ENCODE measurements around the gene RMDN2. TPM values are rescaled to one million over a fixed set of nuclear protein-coding genes. Genes with fewer than 3 reads are reported as not detected.

The RMDN2 gene
- total and polyA plus RNA-seq, 9 of the 15 experiments (the other 6 are each of a cell fraction or from before 2014, with no cell fraction given) = 1.5 to 4.3 (median 2.3) TPM

DNA sequence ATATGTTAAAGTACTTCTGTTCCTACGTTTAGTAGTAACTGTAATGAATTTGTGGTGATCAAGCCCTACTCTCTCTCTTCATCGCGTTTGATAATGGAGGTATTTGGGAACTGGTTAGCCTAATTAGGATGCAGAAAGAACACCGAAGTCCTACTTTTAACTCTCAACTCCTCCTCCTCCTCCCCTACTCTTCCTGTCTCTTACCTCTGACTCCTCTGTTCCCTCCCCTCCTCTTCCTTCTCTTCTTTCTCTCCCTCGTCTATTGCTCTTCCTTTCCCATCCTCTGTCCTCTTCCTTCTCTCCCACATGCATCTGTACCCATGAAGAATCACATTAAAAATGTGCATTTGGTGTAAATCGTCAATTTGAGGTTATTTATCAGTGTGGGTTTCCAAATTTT is 57.8 kb downstream of the RMDN2 start:
- Histone ChIP-seq H3K4me1 (replicated peaks in 1 of 2; ENCODE audit: control insufficient read depth in 2 of 2, insufficient read depth in 2 of 2, low read length in 2 of 2) (0 out of 5 replicates have a peak, but pooled peaks cover 0 to 4% of the 10 kb centered on the region in 2 experiments), H2AFZ (ENCODE audit: low read depth, low read length) (no peak overlapping the region), H3K27ac (ENCODE audit: extremely low read depth, low read depth, low read length) (no peak overlapping the region), H3K9me3 (replicated peaks; ENCODE audit: control insufficient read depth, insufficient read depth, low read depth, low read length) (no peaks in the 10 kb centered on the region), H3K79me2 (ENCODE audit: control insufficient read depth, insufficient read depth, low read length) (no peaks in the 10 kb centered on the region), H4K20me1 (replicated peaks; ENCODE audit: control insufficient read depth, insufficient read depth, low read length) (no peaks in the 10 kb centered on the region), H3K36me3 (ENCODE audit: control insufficient read depth, insufficient read depth, low read length) (no peaks in the 10 kb centered on the region), H3K9me1 (ENCODE audit: control insufficient read depth, insufficient read depth, low read length) (no peaks in the 10 kb centered on the region), H3K9ac (ENCODE audit: insufficient read depth in 1 of 2, low read depth in 2 of 2, low read length in 2 of 2) (no peak overlapping the region), H3K4me2 (ENCODE audit: insufficient read depth, low read length) (no peak overlapping the region), H3K4me3 (no peak overlapping the region), H3K27me3 (ENCODE audit: control insufficient read depth in 2 of 2, insufficient read depth in 2 of 2, low read length in 2 of 2) (no peaks in the 10 kb centered on the region; a peak in 1 of 5 replicates)
- ChIA-PET POLR2A (no interaction called here), CTCF (ENCODE audit: low intra/inter-chr PET ratio) (interaction anchor here (1.3 to 1.9 kb wide), 3 partner anchors 133 to 291 kb away, joined by 3 to 8 read pairs (median 7); no protein-coding TSS in a partner anchor)
- FAIRE-seq (no peak), ATAC-seq (no peak), DNase-seq (ENCODE audit: extremely low read depth in 1 of 4, low spot score in 3 of 4) (no peak)
- intact Hi-C loops (cut with micrococcal nuclease) = loop anchor here (1.0 to 5.0 kb wide), 4 partner anchors 132 to 586 kb away; no protein-coding TSS in a partner anchor
- in situ Hi-C loops (cut with MboI) = loop anchor here (10.0 to 25.0 kb wide), 2 partner anchors 292 to 754 kb away; no protein-coding TSS in a partner anchor
- no TSS peak for BruUV-seq (replicated peaks)
- WGBS (ENCODE audit: insufficient coverage, low coverage, missing lambda C conversion rate) = under 1% methylated on average over 6 of the region's 6 CpGs
- TF ChIP-seq GATAD2B (IDR thresholded peaks at IDR 0.05; ENCODE audit: borderline replicate concordance) (no peak), BCOR (IDR thresholded peaks at IDR 0.05) (no peak), NFATC3 (IDR thresholded peaks at IDR 0.05) (no peak), CREBBP (IDR thresholded peaks at IDR 0.05; ENCODE audit: low read depth, low read length) (no peak), PCBP2 (IDR thresholded peaks at IDR 0.05; ENCODE audit: low read depth, low read length, poor library complexity, severe bottlenecking) (no peak), CHD4 (IDR thresholded peaks at IDR 0.05; ENCODE audit: insufficient read depth, insufficient replicate concordance, low read depth, low read length, poor library complexity, severe bottlenecking) (no peak), YY1 (IDR thresholded peaks at IDR 0.05; ENCODE audit: borderline replicate concordance in 1 of 3, control insufficient read depth in 1 of 3, extremely low read depth in 1 of 3, insufficient read depth in 3 of 3, insufficient read length in 1 of 3, insufficient replicate concordance in 2 of 3, low read depth in 1 of 3, low read length in 2 of 3) (no peak), SUPT5H (IDR thresholded peaks at IDR 0.05) (no peak)
- TF ChIP-seq, protein P1, sequence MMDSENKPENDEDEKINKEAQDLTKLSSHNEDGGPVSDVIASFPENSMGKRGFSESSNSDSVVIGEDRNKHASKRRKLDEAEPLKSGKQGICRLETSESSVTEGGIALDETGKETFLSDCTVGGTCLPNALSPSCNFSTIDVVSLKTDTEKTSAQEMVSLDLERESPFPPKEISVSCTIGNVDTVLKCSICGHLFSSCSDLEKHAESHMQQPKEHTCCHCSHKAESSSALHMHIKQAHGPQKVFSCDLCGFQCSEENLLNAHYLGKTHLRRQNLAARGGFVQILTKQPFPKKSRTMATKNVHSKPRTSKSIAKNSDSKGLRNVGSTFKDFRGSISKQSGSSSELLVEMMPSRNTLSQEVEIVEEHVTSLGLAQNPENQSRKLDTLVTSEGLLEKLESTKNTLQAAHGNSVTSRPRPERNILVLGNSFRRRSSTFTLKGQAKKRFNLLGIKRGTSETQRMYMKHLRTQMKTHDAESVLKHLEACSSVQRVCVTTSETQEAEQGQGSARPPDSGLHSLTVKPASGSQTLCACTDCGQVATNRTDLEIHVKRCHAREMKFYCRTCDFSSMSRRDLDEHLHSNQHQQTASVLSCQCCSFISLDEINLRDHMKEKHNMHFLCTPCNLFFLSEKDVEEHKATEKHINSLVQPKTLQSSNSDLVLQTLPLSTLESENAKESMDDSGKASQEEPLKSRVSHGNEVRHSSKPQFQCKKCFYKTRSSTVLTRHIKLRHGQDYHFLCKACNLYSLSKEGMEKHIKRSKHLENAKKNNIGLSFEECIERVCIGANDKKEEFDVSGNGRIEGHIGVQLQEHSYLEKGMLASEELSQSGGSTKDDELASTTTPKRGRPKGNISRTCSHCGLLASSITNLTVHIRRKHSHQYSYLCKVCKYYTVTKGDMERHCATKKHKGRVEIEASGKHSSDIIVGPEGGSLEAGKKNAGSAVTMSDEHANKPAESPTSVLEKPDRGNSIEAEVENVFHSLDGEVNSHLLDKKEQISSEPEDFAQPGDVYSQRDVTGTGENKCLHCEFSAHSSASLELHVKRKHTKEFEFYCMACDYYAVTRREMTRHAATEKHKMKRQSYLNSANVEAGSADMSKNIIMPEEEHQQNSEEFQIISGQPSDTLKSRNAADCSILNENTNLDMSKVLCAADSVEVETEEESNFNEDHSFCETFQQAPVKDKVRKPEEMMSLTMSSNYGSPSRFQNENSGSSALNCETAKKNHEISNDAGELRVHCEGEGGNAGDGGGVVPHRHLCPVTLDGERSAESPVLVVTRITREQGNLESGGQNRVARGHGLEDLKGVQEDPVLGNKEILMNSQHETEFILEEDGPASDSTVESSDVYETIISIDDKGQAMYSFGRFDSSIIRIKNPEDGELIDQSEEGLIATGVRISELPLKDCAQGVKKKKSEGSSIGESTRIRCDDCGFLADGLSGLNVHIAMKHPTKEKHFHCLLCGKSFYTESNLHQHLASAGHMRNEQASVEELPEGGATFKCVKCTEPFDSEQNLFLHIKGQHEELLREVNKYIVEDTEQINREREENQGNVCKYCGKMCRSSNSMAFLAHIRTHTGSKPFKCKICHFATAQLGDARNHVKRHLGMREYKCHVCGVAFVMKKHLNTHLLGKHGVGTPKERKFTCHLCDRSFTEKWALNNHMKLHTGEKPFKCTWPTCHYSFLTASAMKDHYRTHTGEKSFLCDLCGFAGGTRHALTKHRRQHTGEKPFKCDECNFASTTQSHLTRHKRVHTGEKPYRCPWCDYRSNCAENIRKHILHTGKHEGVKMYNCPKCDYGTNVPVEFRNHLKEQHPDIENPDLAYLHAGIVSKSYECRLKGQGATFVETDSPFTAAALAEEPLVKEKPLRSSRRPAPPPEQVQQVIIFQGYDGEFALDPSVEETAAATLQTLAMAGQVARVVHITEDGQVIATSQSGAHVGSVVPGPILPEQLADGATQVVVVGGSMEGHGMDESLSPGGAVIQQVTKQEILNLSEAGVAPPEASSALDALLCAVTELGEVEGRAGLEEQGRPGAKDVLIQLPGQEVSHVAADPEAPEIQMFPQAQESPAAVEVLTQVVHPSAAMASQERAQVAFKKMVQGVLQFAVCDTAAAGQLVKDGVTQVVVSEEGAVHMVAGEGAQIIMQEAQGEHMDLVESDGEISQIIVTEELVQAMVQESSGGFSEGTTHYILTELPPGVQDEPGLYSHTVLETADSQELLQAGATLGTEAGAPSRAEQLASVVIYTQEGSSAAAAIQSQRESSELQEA (IDR thresholded peaks at IDR 0.05; ENCODE audit: low read depth) = no peak
- TF ChIP-seq, protein P2, sequence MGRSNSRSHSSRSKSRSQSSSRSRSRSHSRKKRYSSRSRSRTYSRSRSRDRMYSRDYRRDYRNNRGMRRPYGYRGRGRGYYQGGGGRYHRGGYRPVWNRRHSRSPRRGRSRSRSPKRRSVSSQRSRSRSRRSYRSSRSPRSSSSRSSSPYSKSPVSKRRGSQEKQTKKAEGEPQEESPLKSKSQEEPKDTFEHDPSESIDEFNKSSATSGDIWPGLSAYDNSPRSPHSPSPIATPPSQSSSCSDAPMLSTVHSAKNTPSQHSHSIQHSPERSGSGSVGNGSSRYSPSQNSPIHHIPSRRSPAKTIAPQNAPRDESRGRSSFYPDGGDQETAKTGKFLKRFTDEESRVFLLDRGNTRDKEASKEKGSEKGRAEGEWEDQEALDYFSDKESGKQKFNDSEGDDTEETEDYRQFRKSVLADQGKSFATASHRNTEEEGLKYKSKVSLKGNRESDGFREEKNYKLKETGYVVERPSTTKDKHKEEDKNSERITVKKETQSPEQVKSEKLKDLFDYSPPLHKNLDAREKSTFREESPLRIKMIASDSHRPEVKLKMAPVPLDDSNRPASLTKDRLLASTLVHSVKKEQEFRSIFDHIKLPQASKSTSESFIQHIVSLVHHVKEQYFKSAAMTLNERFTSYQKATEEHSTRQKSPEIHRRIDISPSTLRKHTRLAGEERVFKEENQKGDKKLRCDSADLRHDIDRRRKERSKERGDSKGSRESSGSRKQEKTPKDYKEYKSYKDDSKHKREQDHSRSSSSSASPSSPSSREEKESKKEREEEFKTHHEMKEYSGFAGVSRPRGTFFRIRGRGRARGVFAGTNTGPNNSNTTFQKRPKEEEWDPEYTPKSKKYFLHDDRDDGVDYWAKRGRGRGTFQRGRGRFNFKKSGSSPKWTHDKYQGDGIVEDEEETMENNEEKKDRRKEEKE (IDR thresholded peaks at IDR 0.05; ENCODE audit: borderline replicate concordance in 1 of 2, control insufficient read depth in 1 of 2, low read depth in 2 of 2, low read length in 1 of 2) = no peak

Data from K562 (cell line).